Caco-2 (cell line): ENCODE measurements around the gene FGF1. TPM values are rescaled to one million over a fixed set of nuclear protein-coding genes. Genes with fewer than 3 reads are reported as not detected.

ENCODE experiments used
- BruUV-seq: library from RNA; stranded (reverse); fragments of 400-500 nt; replicated peaks from 2 replicates; lab custom pipeline; 2021; lab: Mats Ljungman, UMichigan
- CTCF ChIA-PET: fragments of 300-600 bp; sonication (Branson Sonifier 250); formaldehyde crosslinking; loops from one replicate; lab custom pipeline; 2022; ENCODE audit warnings: antibody characterized with exemption; lab: Charles Lee
- POLR2A ChIA-PET: fragments of 300-600 bp; sonication (Branson Sonifier 250); formaldehyde crosslinking; loops from one replicate; lab custom pipeline; 2022; ENCODE audit warnings: antibody characterized with exemption; lab: Charles Lee
- DNase-seq, 2 experiments: peaks; one replicate each; pipeline versions ENCODE4 v3.0.0 to v3.0.0-alpha.2; 2020 to 2022
- H3K27me3 ChIP-seq: replicated peaks from 2 replicates; pipeline ENCODE4 v1.6.0; 2011; ENCODE audit warnings: low read length; ENCODE audit not compliant: control insufficient read depth, insufficient read depth
- H3K36me3 ChIP-seq: 2 replicates; pipeline ENCODE4 v1.5.1; 2011; ENCODE audit warnings: low read length; ENCODE audit not compliant: control insufficient read depth, insufficient read depth
- H3K4me1 ChIP-seq: fragments of 250-450 bp; sonication (Bioruptor Pico); 2 replicates; pipeline ENCODE4 v1.5.1; 2020; ENCODE audit warnings: mild to moderate bottlenecking
- H3K4me3 ChIP-seq: 2 replicates; pipeline ENCODE4 v1.5.1; 2011; ENCODE audit warnings: low read depth, mild to moderate bottlenecking, control low read depth, low read length
- H3K9me3 ChIP-seq: fragments of 250-450 bp; sonication (Bioruptor Pico); 2 replicates; pipeline ENCODE4 v1.5.1; 2020; ENCODE audit warnings: mild to moderate bottlenecking, moderate library complexity
- H3K27ac Mint-ChIP-seq: one replicate; pipeline ENCODE4 v1.8.0; 2022; ENCODE audit warnings: mixed read lengths; ENCODE audit not compliant: unreplicated experiment
- H3K27me3 Mint-ChIP-seq: one replicate; pipeline ENCODE4 v1.8.0; 2022; ENCODE audit warnings: mixed read lengths; ENCODE audit not compliant: insufficient read depth, unreplicated experiment
- H3K36me3 Mint-ChIP-seq: one replicate; pipeline ENCODE4 v1.8.0; 2022; ENCODE audit warnings: mild to moderate bottlenecking, mixed read lengths; ENCODE audit not compliant: insufficient read depth, unreplicated experiment
- H3K4me1 Mint-ChIP-seq: one replicate; pipeline ENCODE4 v1.8.0; 2022; ENCODE audit warnings: low read depth, mixed read lengths; ENCODE audit not compliant: unreplicated experiment
- H3K4me3 Mint-ChIP-seq: one replicate; pipeline ENCODE4 v1.8.0; 2022; ENCODE audit warnings: mild to moderate bottlenecking, moderate library complexity, mixed read lengths; ENCODE audit not compliant: unreplicated experiment
- H3K9me3 Mint-ChIP-seq: one replicate; pipeline ENCODE4 v1.8.0; 2022; ENCODE audit warnings: mixed read lengths; ENCODE audit not compliant: unreplicated experiment
- CTCF ChIP-seq, 2 experiments: fragments of 200-600 bp in 1 of 2; IDR thresholded peaks; 1 replicate in 1 of 2; 2 replicates in 1 of 2; pipeline versions ENCODE4 v1.5.1 to v1.8.0; 2011 to 2022; ENCODE audit warnings: antibody characterized with exemption in 1 of 2, control low read depth in 1 of 2, inconsistent platforms in 1 of 2, low read depth in 1 of 2, low read length in 1 of 2, mild to moderate bottlenecking in 1 of 2, moderate library complexity in 1 of 2; ENCODE audit not compliant: insufficient read depth in 1 of 2, severe bottlenecking in 1 of 2, unreplicated experiment in 1 of 2
- intact Hi-C: fragments of 100-400 bp; cut with micrococcal nuclease; formaldehyde crosslinking; loops from one replicate; pipeline ENCODE4 v1.10.0; 2022; ENCODE audit not compliant: unreplicated experiment
- total RNA-seq: library from RNA; stranded (reverse); gene quantifications from 2 replicates; pipeline ENCODE4 v1.2.3, GENCODE V29; 2022

Gene FGF1
- total RNA-seq, 1 experiment from 2014 or later: not detected

GRCh38 chr5:142680605-142681259 lies 5.2 kb downstream of the FGF1 start:
- peak; percentile 76 to 80 for DNase-seq
- H3K4me1 ChIP-seq: peaks cover 25% of the 10 kb centered on the region
- Mint-ChIP-seq H3K27ac (peak overlapping the region; percentile 43), H3K9me3 (no peaks in the 10 kb centered on the region), H3K27me3 (no peaks in the 10 kb centered on the region), H3K4me3 (no peak overlapping the region), H3K36me3 (no peaks in the 10 kb centered on the region), H3K4me1 (peaks cover 23% of the 10 kb centered on the region)
- intact Hi-C loops: no loop called here
- H3K4me3 ChIP-seq: no peak overlapping the region
- H3K27me3 ChIP-seq: no peaks in the 10 kb centered on the region
- ChIA-PET CTCF (no interaction called here), POLR2A (no interaction called here)
- H3K9me3 ChIP-seq: no peaks in the 10 kb centered on the region
- H3K36me3 ChIP-seq: no peaks in the 10 kb centered on the region
- BruUV-seq: no TSS peak
- TF ChIP-seq CTCF (IDR thresholded peaks at IDR 0.05; ENCODE audit: insufficient read depth in 1 of 2, low read depth in 1 of 2, low read length in 1 of 2, severe bottlenecking in 1 of 2, unreplicated experiment in 1 of 2): no peak

GRCh38 chr5:142679744-142680143 lies 6.1 kb downstream of the FGF1 start:
- no peak for TF ChIP-seq CTCF (IDR thresholded peaks at IDR 0.05; ENCODE audit: insufficient read depth in 1 of 2, low read depth in 1 of 2, low read length in 1 of 2, severe bottlenecking in 1 of 2, unreplicated experiment in 1 of 2)

GRCh38 chr5:142678529-142678928 lies 7.4 kb downstream of the FGF1 start:
- BruUV-seq: no TSS peak
- Histone ChIP-seq H3K9me3 (no peaks in the 10 kb centered on the region), H3K27me3 (no peaks in the 10 kb centered on the region), H3K36me3 (no peaks in the 10 kb centered on the region), H3K4me1 (peaks cover 25% of the 10 kb centered on the region), H3K4me3 (no peak overlapping the region)
- intact Hi-C loops: no loop called here
- Mint-ChIP-seq H3K27me3 (no peaks in the 10 kb centered on the region), H3K27ac (no peak overlapping the region), H3K4me1 (peaks cover 23% of the 10 kb centered on the region), H3K4me3 (no peak overlapping the region), H3K36me3 (no peaks in the 10 kb centered on the region), H3K9me3 (no peaks in the 10 kb centered on the region)
- no peak for TF ChIP-seq CTCF (IDR thresholded peaks at IDR 0.05; ENCODE audit: insufficient read depth in 1 of 2, low read depth in 1 of 2, low read length in 1 of 2, severe bottlenecking in 1 of 2, unreplicated experiment in 1 of 2)
- DNase-seq: no peak
- ChIA-PET POLR2A (no interaction called here), CTCF (no interaction called here)

More at GRCh38 chr5:142679744-142680143, 6.1 kb downstream of the FGF1 start:
- no peaks in the 10 kb centered on the region for H3K36me3 Mint-ChIP-seq
- H3K9me3 Mint-ChIP-seq: no peaks in the 10 kb centered on the region
- H3K4me3 Mint-ChIP-seq: no peak overlapping the region
- no peaks in the 10 kb centered on the region for H3K9me3 ChIP-seq
- ChIA-PET CTCF (no interaction called here), POLR2A (no interaction called here)
- no TSS peak for BruUV-seq
- H3K4me1 Mint-ChIP-seq: peaks cover 23% of the 10 kb centered on the region
- no peak overlapping the region for H3K27ac Mint-ChIP-seq
- no peak for DNase-seq
- peaks cover 25% of the 10 kb centered on the region for H3K4me1 ChIP-seq
- H3K27me3 Mint-ChIP-seq: no peaks in the 10 kb centered on the region
- intact Hi-C loops: no loop called here
- no peaks in the 10 kb centered on the region for H3K27me3 ChIP-seq
- H3K36me3 ChIP-seq: no peaks in the 10 kb centered on the region
- no peak overlapping the region for H3K4me3 ChIP-seq
